MM.1S (cell line): ENCODE data around the gene OR2D2.

Experiments used
- EZH2 ChIP-seq: fragments of 300-600 bp; sonication (generic); optimal IDR thresholded peaks from 2 replicates; pipeline ENCODE3; 2017; ENCODE audit warnings: low read depth, mild to moderate bottlenecking, antibody characterized with exemption, low read length, mixed read lengths
- EZH2phosphoT487 ChIP-seq: fragments of 300-600 bp; sonication (generic); IDR thresholded peaks from 2 replicates; pipeline ENCODE4 v1.6.1; 2018; ENCODE audit warnings: antibody characterized with exemption, low read length
- TF ChIP-seq, protein P1 (sequence below): fragments of 300-600 bp; sonication (generic); IDR thresholded peaks from 2 replicates; pipeline ENCODE4 v1.5.1; 2016; ENCODE audit warnings: antibody characterized with exemption, low read length, mixed read lengths

DNA sequence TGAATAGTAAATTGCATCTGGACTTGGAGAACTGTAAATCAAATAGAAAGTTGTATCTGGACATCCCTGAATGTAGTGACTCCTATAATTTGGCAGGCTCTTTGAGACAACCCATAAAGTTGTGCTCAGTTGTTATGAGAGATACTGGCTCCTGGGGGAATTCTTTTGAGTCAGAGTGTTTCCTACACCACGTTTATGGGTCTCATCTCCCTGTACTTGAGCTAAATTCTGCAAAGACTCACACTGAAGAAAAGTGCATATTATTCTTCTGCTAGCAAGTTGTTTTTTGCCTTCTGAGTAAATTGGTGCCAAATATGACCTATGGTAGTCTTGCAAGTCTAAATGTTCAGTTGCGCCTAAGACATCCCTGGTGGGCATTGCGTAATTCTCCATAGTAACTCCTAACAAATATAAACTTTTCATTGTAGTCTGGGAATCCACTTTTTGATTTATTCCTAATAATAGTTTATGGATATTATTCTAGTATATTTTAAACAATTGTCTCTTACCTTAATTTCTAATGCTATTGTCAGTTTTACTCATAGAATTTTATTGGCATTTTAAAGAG is 38.9 kb upstream of the OR2D2 start:
- TF ChIP-seq EZH2 = no peak
- TF ChIP-seq, protein P1, sequence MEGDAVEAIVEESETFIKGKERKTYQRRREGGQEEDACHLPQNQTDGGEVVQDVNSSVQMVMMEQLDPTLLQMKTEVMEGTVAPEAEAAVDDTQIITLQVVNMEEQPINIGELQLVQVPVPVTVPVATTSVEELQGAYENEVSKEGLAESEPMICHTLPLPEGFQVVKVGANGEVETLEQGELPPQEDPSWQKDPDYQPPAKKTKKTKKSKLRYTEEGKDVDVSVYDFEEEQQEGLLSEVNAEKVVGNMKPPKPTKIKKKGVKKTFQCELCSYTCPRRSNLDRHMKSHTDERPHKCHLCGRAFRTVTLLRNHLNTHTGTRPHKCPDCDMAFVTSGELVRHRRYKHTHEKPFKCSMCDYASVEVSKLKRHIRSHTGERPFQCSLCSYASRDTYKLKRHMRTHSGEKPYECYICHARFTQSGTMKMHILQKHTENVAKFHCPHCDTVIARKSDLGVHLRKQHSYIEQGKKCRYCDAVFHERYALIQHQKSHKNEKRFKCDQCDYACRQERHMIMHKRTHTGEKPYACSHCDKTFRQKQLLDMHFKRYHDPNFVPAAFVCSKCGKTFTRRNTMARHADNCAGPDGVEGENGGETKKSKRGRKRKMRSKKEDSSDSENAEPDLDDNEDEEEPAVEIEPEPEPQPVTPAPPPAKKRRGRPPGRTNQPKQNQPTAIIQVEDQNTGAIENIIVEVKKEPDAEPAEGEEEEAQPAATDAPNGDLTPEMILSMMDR = no peak
- TF ChIP-seq EZH2phosphoT487 = no peak
